IMR-90 (cell line): ENCODE measurements around the gene RGR. TPM values are rescaled to one million over a fixed set of nuclear protein-coding genes. Genes with fewer than 3 reads are reported as not detected.

Experiments used
- ATAC-seq: fragments of 200-7000 bp; cut with Tn5 transposase; 2 replicates; pipeline ENCODE4 v1.9.1; 2020; ENCODE audit warnings: low read depth, mild to moderate bottlenecking, moderate library complexity
- BruUV-seq: library from RNA; stranded (reverse); fragments of 400-500 nt; replicated peaks from 2 replicates; lab custom pipeline; 2021; lab: Mats Ljungman, UMichigan
- CTCF ChIA-PET: fragments of 300-600 bp; formaldehyde crosslinking; extraction: SDS; loops from one replicate; lab custom pipeline; 2021; ENCODE audit warnings: antibody characterized with exemption; lab: Yijun Ruan, JAX
- POLR2A ChIA-PET: fragments of 300-600 bp; sonication (Branson Sonifier 250); formaldehyde crosslinking; loops from one replicate; lab custom pipeline; 2022; ENCODE audit warnings: antibody characterized with exemption; ENCODE audit not compliant: unreplicated experiment; lab: Charles Lee
- DNase-seq: peaks from one replicate; pipeline ENCODE4 v3.0.0; 2013
- H2AFZ ChIP-seq: replicated peaks from 2 replicates; pipeline ENCODE3; 2013; ENCODE audit warnings: low read length, mild to moderate bottlenecking; ENCODE audit not compliant: poor library complexity
- H2AK5ac ChIP-seq: 2 replicates; pipeline ENCODE4 v1.6.1; 2013; ENCODE audit warnings: low read depth, low read length, inconsistent platforms
- H2AK9ac ChIP-seq: replicated peaks from 2 replicates; pipeline ENCODE3; 2013; ENCODE audit warnings: mild to moderate bottlenecking, low read depth, low read length, moderate library complexity; ENCODE audit not compliant: poor library complexity
- H2BK120ac ChIP-seq: 2 replicates; pipeline ENCODE4 v1.6.1; 2013; ENCODE audit warnings: low read depth, low read length, inconsistent platforms
- H2BK15ac ChIP-seq: 3 replicates; pipeline ENCODE4 v1.6.1; 2013; ENCODE audit warnings: low read depth, low read length, inconsistent platforms
- H2BK20ac ChIP-seq: 2 replicates; pipeline ENCODE4 v1.6.1; 2013; ENCODE audit warnings: low read depth, mild to moderate bottlenecking, inconsistent platforms, low read length, moderate library complexity
- H2BK5ac ChIP-seq: 2 replicates; pipeline ENCODE4 v1.6.1; 2013; ENCODE audit warnings: mild to moderate bottlenecking, low read depth, low read length, inconsistent platforms; ENCODE audit not compliant: poor library complexity, severe bottlenecking
- H3K14ac ChIP-seq: replicated peaks from 2 replicates; pipeline ENCODE4 v1.6.1; 2013; ENCODE audit warnings: low read depth, low read length, inconsistent platforms
- H3K18ac ChIP-seq: 2 replicates; pipeline ENCODE4 v1.6.1; 2013; ENCODE audit warnings: low read depth, low read length, control low read depth
- H3K23ac ChIP-seq: 2 replicates; pipeline ENCODE4 v1.6.1; 2013; ENCODE audit warnings: low read depth, low read length, inconsistent platforms
- H3K27ac ChIP-seq: 2 replicates; pipeline ENCODE4 v1.5.1; 2013; ENCODE audit warnings: mild to moderate bottlenecking, control low read depth, low read length; ENCODE audit not compliant: insufficient read depth
- H3K27me3 ChIP-seq: 2 replicates; pipeline ENCODE4 v1.6.1; 2013; ENCODE audit warnings: low read length; ENCODE audit not compliant: control insufficient read depth, insufficient read depth
- H3K36me3 ChIP-seq: 2 replicates; pipeline ENCODE4 v1.6.1; 2013; ENCODE audit warnings: low read length, mixed read lengths; ENCODE audit not compliant: control insufficient read depth, insufficient read depth
- H3K4ac ChIP-seq: 2 replicates; pipeline ENCODE4 v1.6.1; 2013; ENCODE audit warnings: low read depth, low read length, inconsistent platforms
- H3K4me1 ChIP-seq: 2 replicates; pipeline ENCODE4 v1.6.1; 2013; ENCODE audit warnings: low read length, mixed read lengths; ENCODE audit not compliant: control insufficient read depth, insufficient read depth
- H3K4me2 ChIP-seq: 2 replicates; pipeline ENCODE4 v1.6.1; 2013; ENCODE audit warnings: low read depth, mild to moderate bottlenecking, control low read depth, low read length, moderate library complexity
- H3K4me3 ChIP-seq: 2 replicates; pipeline ENCODE4 v1.5.1; 2013; ENCODE audit warnings: low read depth, mild to moderate bottlenecking, control low read depth, low read length, moderate library complexity; ENCODE audit not compliant: insufficient read depth
- H3K56ac ChIP-seq: 2 replicates; pipeline ENCODE4 v1.6.1; 2013; ENCODE audit warnings: low read length, inconsistent platforms; ENCODE audit not compliant: insufficient read depth; ENCODE audit errors: extremely low read depth
- H3K79me1 ChIP-seq, 2 experiments: 2 replicates each; pipeline ENCODE4 v1.6.1; 2013; ENCODE audit warnings: low read length in 2 of 2, inconsistent platforms in 1 of 2, low read depth in 1 of 2
- H3K9ac ChIP-seq: 2 replicates; pipeline ENCODE4 v1.6.1; 2013; ENCODE audit warnings: low read depth, low read length, control low read depth
- H3K9me1 ChIP-seq: 2 replicates; pipeline ENCODE4 v1.6.1; 2013; ENCODE audit warnings: low read length, inconsistent platforms; ENCODE audit not compliant: insufficient read depth
- H3K9me3 ChIP-seq: 2 replicates; pipeline ENCODE4 v1.6.1; 2013; ENCODE audit warnings: low read length; ENCODE audit not compliant: control insufficient read depth, insufficient read depth
- H4K20me1 ChIP-seq: 2 replicates; pipeline ENCODE4 v1.6.1; 2013; ENCODE audit warnings: low read length, inconsistent platforms; ENCODE audit not compliant: insufficient read depth
- H4K5ac ChIP-seq: 2 replicates; pipeline ENCODE4 v1.6.1; 2013; ENCODE audit warnings: mild to moderate bottlenecking, low read depth, low read length, control low read depth
- H4K8ac ChIP-seq, 2 experiments: 2 replicates each; pipeline ENCODE4 v1.6.1; 2013; ENCODE audit warnings: low read depth in 2 of 2, low read length in 2 of 2, control low read depth in 1 of 2, inconsistent platforms in 1 of 2
- H4K91ac ChIP-seq: 2 replicates; pipeline ENCODE4 v1.6.1; 2013; ENCODE audit warnings: low read depth, low read length, inconsistent platforms; ENCODE audit not compliant: insufficient read depth
- POLR2A ChIP-seq: IDR thresholded peaks from 2 replicates; pipeline ENCODE4 v1.6.1; 2012; ENCODE audit warnings: mild to moderate bottlenecking, low read depth, low read length
- WGBS, 2 experiments: methylation state at CpG; one replicate each; pipeline versions ENCODE4 v1.1.5 to v1.1.7; 2013; ENCODE audit warnings: missing lambda C conversion rate in 2 of 2; ENCODE audit not compliant: insufficient read length in 1 of 2; ENCODE audit errors: extremely low coverage in 2 of 2; 5-methylcytosine and 5-hydroxymethylcytosine counted together
- dilution Hi-C: fragments of 300-500 bp; cut with HindIII; formaldehyde crosslinking; loops from one replicate; pipeline ENCODE4 v1.14.3; 2018; ENCODE audit warnings: low sequenced_read_pairs; ENCODE audit not compliant: unreplicated experiment
- in situ Hi-C: fragments of 300-500 bp; cut with MboI; formaldehyde crosslinking; loops from 3 replicates; pipeline ENCODE4 v1.14.3; 2019; ENCODE audit warnings: low sequenced_read_pairs, inconsistent platforms, mixed read lengths
- intact Hi-C: fragments of 100-400 bp; cut with micrococcal nuclease; formaldehyde crosslinking; loops from 2 replicates; pipeline ENCODE4 v1.10.0; 2022
- polyA plus RNA-seq, 3 experiments: library from polyadenylated mRNA; depleted of rRNA; stranded (reverse); fragments of >200 nt; gene quantifications; 2 replicates each; pipeline ENCODE4 v1.2.3, GENCODE V29; 2012; ENCODE audit warnings: low replicate concordance in 1 of 3
- total RNA-seq: library from RNA; depleted of rRNA; stranded (reverse); fragments of >200 nt; gene quantifications from 2 replicates; pipeline ENCODE4 v1.2.3, GENCODE V29; 2012
- TF ChIP-seq, protein P1 (sequence below): conservative IDR thresholded peaks from 2 replicates; pipeline ENCODE4 v1.5.1; 2012; ENCODE audit warnings: mild to moderate bottlenecking, low read depth, low read length, improper control_type of control experiment

Gene RGR
- total and polyA plus RNA-seq, 2 of the 4 experiments (the other 2 are of a cell fraction): not detected

DNA sequence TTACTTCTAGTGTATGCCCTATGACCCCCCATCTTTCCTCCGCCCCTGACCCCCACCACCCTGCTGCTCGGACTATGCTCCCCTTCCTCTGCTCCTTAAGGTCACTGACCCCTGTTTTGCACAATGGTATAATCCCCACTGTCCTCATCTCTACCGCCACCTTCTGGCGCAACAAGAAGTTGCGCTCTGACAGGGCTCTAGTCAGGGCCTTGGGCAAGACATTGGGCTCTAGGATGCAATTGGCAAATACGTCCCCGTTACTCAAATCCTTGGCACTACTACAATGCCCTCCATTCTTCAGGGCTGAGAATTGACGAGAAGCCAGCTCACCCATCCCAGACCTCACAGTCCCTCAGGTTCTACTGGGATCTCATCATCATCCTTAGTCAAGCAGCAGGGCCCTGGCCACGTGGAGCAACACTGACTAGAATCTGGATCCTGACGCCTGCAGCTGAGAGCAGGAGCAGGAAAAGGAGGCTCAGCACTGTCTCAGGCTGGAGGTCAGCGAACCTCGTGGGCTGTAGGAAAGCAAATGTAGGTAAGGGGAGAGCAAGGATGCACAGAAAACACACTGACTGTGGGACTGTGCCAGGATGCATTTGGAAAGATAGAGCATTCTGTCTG is 30.1 kb upstream of the RGR start:
- ATAC-seq: no peak
- dilution Hi-C loops: no loop called here
- CTCF ChIA-PET: no interaction called here

More for the DNA sequence above, 30.1 kb upstream of the RGR start:
- Histone ChIP-seq H3K4me2 (no peak overlapping the region), H3K4me1 (no peaks in the 10 kb centered on the region), H3K4ac (no peak overlapping the region), H3K9me1 (no peaks in the 10 kb centered on the region), H3K18ac (no peak overlapping the region), H3K9ac (no peak overlapping the region), H2BK20ac (no peak overlapping the region), H2AK5ac (no peak overlapping the region), H3K36me3 (no peaks in the 10 kb centered on the region), H4K8ac (no peak overlapping the region), H2BK120ac (no peak overlapping the region), H3K23ac (no peak overlapping the region), H3K9me3 (no peaks in the 10 kb centered on the region), H2BK5ac (no peak overlapping the region), H3K4me3 (no peak overlapping the region), H3K79me1 (no peaks in the 10 kb centered on the region), H3K14ac (no peak overlapping the region), H2BK15ac (no peak overlapping the region), H3K27me3 (no peaks in the 10 kb centered on the region; the same call in 1 of the 2 replicates), H4K5ac (no peak overlapping the region), H2AK9ac (no peak overlapping the region), H3K56ac (no peak overlapping the region), H3K27ac (no peak overlapping the region), H4K91ac (no peak overlapping the region), H2AFZ (no peak overlapping the region), H4K20me1 (no peaks in the 10 kb centered on the region)
- no peak for TF ChIP-seq POLR2A
- TF ChIP-seq, protein P1, sequence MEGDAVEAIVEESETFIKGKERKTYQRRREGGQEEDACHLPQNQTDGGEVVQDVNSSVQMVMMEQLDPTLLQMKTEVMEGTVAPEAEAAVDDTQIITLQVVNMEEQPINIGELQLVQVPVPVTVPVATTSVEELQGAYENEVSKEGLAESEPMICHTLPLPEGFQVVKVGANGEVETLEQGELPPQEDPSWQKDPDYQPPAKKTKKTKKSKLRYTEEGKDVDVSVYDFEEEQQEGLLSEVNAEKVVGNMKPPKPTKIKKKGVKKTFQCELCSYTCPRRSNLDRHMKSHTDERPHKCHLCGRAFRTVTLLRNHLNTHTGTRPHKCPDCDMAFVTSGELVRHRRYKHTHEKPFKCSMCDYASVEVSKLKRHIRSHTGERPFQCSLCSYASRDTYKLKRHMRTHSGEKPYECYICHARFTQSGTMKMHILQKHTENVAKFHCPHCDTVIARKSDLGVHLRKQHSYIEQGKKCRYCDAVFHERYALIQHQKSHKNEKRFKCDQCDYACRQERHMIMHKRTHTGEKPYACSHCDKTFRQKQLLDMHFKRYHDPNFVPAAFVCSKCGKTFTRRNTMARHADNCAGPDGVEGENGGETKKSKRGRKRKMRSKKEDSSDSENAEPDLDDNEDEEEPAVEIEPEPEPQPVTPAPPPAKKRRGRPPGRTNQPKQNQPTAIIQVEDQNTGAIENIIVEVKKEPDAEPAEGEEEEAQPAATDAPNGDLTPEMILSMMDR: peak; percentile 19; the same call in 1 of the 2 replicates
- POLR2A ChIA-PET: no interaction called here
- in situ Hi-C loops: no loop called here
- BruUV-seq: no TSS peak
- intact Hi-C loops: no loop called here
- 42% methylated on average over 7 of the region's 12 CpGs; no CpG with 5 or more reads in 1 of the 2 experiments for WGBS, 2 experiments
- no peak for DNase-seq
